ENCODE results near the gene MRTFA.

MRTFA gene

DNA sequence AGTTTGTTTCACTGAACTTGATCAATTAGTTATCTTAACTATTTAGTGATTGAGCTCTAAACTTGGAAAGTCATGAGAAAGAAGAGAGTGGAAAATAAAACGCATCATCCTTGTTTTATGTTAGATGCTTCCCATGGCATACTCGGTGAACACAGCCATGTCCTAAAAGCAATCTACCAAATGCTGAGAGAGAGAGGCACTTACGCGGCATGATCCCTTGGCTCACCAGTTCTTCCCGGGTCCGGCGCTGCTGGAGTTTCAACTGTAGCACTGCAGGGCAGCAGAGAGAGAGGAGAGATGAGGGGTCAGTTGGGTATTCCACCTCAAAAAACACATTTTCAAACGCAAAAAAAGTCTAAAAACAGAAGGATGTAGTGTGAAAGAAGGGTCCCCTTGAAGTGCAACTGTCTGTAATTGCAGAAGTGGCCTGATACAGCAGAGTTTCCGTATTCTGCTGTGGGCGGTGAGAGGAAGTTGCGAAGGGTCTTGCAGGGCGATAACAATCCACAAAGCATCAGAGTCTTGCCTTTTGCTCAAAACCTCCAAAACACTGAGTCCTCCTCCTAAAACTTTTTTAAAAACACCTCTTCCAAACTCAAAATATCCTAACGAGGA, 173.4 kb downstream of the MRTFA start:
- peak overlapping the region; percentile 67 for H3K4me3 ChIP-seq (ENCODE audit: low read depth, low read length)
- peak; percentile 54 for DNase-seq (ENCODE audit: low read depth)
- TF ChIP-seq, protein P1, sequence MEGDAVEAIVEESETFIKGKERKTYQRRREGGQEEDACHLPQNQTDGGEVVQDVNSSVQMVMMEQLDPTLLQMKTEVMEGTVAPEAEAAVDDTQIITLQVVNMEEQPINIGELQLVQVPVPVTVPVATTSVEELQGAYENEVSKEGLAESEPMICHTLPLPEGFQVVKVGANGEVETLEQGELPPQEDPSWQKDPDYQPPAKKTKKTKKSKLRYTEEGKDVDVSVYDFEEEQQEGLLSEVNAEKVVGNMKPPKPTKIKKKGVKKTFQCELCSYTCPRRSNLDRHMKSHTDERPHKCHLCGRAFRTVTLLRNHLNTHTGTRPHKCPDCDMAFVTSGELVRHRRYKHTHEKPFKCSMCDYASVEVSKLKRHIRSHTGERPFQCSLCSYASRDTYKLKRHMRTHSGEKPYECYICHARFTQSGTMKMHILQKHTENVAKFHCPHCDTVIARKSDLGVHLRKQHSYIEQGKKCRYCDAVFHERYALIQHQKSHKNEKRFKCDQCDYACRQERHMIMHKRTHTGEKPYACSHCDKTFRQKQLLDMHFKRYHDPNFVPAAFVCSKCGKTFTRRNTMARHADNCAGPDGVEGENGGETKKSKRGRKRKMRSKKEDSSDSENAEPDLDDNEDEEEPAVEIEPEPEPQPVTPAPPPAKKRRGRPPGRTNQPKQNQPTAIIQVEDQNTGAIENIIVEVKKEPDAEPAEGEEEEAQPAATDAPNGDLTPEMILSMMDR (IDR thresholded peaks at IDR 0.05; ENCODE audit: low read depth, low read length, missing control alignments), result no peak

DNA sequence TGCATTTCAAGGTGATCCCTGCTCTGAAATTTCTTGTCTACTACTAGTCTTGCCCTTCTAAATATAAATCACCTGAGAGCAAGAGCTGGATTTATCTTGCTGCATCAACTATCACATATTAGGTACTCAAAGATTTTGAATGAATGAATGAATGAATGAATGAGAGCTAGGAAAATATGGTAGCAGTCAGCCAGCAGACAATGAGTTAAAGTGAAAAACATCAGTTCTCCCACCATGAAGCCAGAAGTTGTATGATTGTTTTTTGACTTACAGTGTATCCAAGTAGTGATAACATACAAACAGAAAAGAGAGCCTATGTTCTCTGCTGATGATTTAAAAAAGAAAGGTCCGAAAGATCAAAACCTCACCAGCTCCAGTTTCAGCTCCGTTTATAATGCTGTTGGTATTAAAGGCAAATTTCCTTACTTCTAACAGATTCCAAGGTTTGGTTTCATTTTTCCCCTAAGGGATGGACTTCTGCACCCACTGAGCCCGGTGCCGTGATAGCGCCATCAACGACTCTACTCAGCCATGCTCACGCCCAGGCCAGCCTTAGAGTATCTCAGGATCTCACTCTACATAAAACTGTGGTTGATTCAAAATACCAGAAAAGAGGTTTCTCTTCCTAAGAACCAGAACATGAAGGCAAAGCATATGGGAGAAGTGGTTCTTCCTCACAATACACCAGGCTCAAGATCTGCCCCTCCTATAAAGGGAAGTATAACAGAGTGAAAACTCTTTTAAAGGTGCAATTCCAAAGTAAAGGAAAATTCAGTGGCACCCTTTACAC, 174.1 kb downstream of the MRTFA start:
- peak overlapping the region; percentile 67 for H3K4me3 ChIP-seq (ENCODE audit: low read depth, low read length)
- no peak for DNase-seq (ENCODE audit: low read depth)
- TF ChIP-seq, protein P1 (IDR thresholded peaks at IDR 0.05; ENCODE audit: low read depth, low read length, missing control alignments), result no peak

DNA sequence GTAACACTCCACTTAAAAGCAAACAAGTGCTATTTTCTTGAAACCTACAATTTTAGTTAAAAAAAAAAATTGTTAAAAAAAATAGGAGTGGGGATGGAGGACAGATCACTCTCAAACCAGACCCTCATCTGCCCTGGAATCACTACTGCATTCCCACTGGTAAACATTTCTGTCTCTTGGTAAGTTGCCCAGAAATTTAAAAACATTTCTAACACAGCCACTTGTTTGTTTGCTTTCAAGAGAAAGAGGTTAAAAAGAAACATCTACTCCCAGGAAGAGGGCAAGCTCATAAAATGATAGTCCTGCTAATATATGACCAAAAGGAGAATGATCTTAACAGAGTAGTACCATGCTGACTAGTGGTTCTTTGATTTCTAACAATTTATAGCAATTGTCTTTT, 182.8 kb downstream of the MRTFA start:
- no peak overlapping the region for H3K4me3 ChIP-seq (ENCODE audit: low read depth, low read length)
- TF ChIP-seq, protein P1 (IDR thresholded peaks at IDR 0.05; ENCODE audit: low read depth, low read length, missing control alignments), result no peak
- DNase-seq (ENCODE audit: low read depth), result no peak

DNA sequence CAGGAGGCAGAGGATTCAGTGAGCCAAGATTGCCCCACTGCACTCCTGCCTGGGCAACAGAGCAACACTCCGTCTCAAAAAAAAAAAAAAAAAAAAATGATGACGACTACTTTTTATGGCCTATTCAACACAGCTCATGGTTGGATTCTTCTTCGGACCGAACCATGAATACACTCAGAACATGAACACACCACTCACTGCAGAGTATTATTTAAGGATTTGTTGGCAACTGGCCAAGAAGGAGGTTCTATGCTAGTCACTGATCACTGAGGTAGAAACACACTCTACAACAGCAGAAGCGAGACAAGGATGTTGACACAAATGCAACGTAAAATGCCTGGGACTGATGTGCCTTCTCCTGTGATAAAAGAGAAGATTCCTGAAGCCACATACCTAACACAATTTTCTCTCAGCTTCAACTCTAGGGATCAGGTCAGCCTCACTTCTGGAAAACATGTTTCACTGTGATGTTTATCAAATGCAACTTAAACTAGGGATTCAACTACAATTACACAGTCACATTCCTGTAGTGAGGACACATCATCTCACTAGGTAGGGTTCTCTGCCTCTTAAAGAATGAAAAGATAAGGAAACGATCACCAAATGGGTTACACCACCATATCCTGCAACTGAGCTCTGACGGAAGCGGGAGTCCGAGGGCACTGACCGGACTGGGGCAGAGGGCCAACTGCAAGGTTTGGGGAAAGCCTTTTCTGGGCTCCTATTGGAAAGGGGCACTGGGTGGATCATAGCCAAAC, 183.6 kb downstream of the MRTFA start:
- H3K4me3 ChIP-seq (ENCODE audit: low read depth, low read length), result no peak overlapping the region
- TF ChIP-seq, protein P1 (IDR thresholded peaks at IDR 0.05; ENCODE audit: low read depth, low read length, missing control alignments), result no peak
- no peak for DNase-seq (ENCODE audit: low read depth)

DNA sequence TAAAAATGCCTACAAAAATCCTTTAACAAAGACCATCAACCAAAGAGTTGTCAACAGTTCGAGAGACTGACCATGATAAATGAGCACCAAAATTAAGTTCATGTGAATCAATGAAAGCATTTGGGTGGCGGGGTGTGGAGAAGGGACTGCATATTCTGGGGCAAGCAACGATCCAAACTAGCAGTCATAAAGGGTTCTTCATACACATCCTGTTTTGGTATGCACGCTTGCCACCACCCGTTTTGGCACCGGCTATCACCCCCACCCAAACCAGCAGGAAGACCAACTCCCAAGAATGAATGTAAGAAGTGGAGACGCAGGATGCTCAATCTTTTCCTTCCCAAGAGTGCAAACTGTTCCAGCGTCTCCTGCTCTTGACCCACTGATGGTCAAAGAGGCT, 185.3 kb downstream of the MRTFA start:
- H3K4me3 ChIP-seq (ENCODE audit: low read depth, low read length), result no peak overlapping the region
- DNase-seq (ENCODE audit: low read depth), result no peak
- TF ChIP-seq, protein P1 (IDR thresholded peaks at IDR 0.05; ENCODE audit: low read depth, low read length, missing control alignments), result no peak

DNA sequence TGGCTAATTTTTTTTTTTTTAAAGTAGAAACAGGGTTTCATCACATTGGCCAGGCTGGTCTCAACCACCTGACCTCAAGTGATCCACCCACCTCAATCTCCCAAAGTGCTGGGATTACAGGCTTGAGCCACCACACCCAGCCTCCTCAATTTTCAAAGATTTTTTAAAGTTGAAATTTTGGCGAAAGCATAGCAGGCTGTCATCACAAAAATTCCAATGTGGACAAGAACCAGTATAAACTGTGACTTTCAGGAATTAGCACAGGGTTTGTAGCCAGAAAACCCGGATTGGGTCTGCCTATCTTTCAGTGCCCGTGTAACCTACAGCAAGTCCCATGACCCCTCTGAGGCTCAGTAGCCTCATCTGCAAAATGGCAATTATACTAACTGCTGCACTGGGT, 185.9 kb downstream of the MRTFA start:
- DNase-seq (ENCODE audit: low read depth), result no peak
- no peak overlapping the region for H3K4me3 ChIP-seq (ENCODE audit: low read depth, low read length)
- TF ChIP-seq, protein P1 (IDR thresholded peaks at IDR 0.05; ENCODE audit: low read depth, low read length, missing control alignments), result no peak

All from GM12864 (cell line).